AG09309 (cell line): ENCODE results near the gene PTGER3.

Experiments used
- DNase-seq: peaks from one replicate; pipeline ENCODE4 v3.0.0-alpha.2; 2010; ENCODE audit warnings: low read depth
- H3K4me3 ChIP-seq: 2 replicates; pipeline ENCODE4 v1.5.1; 2011; ENCODE audit warnings: mild to moderate bottlenecking, low read depth, low read length, moderate library complexity; ENCODE audit not compliant: control insufficient read depth
- CTCF ChIP-seq: IDR thresholded peaks from 2 replicates; pipeline ENCODE4 v1.5.1; 2011; ENCODE audit warnings: mild to moderate bottlenecking, low read depth, low read length, inconsistent platforms; ENCODE audit not compliant: insufficient read depth, control insufficient read depth; ENCODE audit errors: missing control alignments

The PTGER3 gene

GRCh38 chr1:71033136-71033535 lies 14.5 kb downstream of the PTGER3 start:
- no peak overlapping the region for H3K4me3 ChIP-seq
- no peak for DNase-seq
- TF ChIP-seq CTCF: no peak

- H3K4me3 ChIP-seq: no peak overlapping the region
- peak; percentile 46 for DNase-seq
- no peak for TF ChIP-seq CTCF
These were observed 16.2 kb downstream of the PTGER3 start for GRCh38 chr1:71031426-71031825.

- DNase-seq: no peak
- TF ChIP-seq CTCF: no peak
- no peak overlapping the region for H3K4me3 ChIP-seq
These were observed 17.6 kb downstream of the PTGER3 start for GRCh38 chr1:71030026-71030425.

DNA sequence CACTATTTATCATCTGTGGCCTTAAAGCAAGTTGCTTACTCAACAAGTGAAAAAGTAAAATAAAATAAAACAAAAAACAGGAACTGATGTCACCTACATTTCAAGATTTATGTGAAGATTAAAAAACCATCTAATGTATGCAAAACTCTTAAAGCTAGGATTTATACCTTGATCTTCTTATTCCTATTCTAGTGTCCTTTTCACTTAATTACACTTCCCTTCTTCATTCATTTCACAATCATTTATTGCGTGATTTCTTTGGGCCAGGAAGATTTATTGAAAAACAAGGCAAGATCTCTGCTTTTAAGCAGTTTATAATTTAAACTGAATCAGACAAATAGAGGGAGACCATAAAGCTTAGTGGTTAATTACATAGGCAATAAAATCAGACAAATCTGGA lies 18.6 kb downstream of the PTGER3 start:
- no peak for TF ChIP-seq CTCF
- DNase-seq: no peak
- no peak overlapping the region for H3K4me3 ChIP-seq

DNA sequence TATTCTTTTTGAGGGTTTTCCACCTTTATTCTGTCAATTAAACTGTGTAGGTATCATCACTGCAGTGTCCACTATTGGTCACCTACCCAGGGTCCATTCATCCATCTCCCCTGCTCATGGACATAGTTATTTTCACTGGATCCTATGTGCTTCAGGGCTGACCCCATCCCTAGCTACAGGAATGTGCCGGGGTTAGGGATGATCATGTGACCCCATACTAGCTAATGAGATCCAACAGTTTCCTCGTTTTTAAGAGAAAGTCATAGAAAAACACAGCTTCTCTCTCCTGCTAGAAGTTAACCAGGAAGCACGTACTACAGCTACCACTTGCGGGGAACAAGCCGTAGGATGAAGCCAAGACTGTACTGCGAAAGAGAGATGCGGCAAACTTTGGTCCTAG lies 19.6 kb downstream of the PTGER3 start:
- no peak for DNase-seq
- TF ChIP-seq CTCF: no peak
- H3K4me3 ChIP-seq: no peak overlapping the region

DNA sequence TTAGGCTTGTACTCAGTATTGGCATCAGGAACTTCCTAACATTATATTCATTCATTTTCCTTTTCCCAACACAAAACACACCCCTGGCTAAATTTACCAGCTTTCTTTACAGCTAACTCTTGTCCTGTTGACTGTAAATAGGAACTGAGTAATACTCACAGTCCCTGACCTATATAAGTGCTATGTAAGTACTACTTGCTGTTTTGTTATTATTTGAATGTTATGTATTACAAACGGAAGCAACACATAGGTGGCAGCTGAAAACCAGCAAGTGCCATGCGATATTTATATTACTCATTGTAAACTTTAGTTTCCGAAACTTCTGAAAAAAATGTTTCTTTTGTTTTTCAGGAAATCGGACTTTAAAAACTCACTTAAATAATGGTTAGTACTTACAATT lies 21.5 kb downstream of the PTGER3 start:
- no peak overlapping the region for H3K4me3 ChIP-seq
- no peak for DNase-seq
- TF ChIP-seq CTCF: no peak

DNA sequence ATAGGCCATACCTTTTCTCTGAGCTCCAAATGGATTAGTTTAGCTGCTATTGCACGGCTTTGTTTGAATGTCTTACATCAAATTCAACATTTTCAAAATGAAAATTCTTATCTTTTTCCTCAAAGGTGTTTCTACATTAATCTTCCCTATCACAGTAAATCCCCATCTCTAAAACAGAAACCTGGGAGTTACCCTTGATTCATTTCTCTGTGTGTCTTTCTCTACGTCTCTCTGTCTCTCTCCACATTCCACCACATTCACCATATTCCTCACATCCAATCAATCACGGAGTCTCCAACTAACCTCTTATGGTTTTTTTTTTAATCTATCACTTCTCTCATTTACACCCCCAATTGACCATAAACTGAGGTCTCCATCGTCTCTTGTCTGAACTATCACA lies 24.1 kb downstream of the PTGER3 start:
- no peak for TF ChIP-seq CTCF
- no peak overlapping the region for H3K4me3 ChIP-seq
- no peak for DNase-seq
